ENCODE measurements around the gene FHL5.
"Not testable (repeated sequence)": the region's sequence is repeated elsewhere in the genome, so short reads cannot be mapped to it uniquely, and the experiment has no call there.

FHL5 gene

GRCh38 chr6:96562886-96563285 lies at the start of gene FHL5:
TSS of gene FHL5 (plus strand) at chr6:96563128. CDS start at chr6:96603614, 40,486 bp downstream.
- no peak for DNase-seq

- no peak for DNase-seq
Observed at GRCh38 chr6:96520171-96521115, 42.5 kb upstream of the FHL5 start.

- no peak for DNase-seq
Observed at GRCh38 chr6:96521306-96521643, 41.7 kb upstream of the FHL5 start.

GRCh38 chr6:96521644-96522464 lies 41.1 kb upstream of the FHL5 start, which contains the start of gene UFL1:
TSS of gene UFL1 (plus strand) at chr6:96521806. CDS start at chr6:96521874, 68 bp downstream.
- peak; percentile 47 for DNase-seq

- no peak for DNase-seq
Observed at GRCh38 chr6:96522465-96523009, 40.4 kb upstream of the FHL5 start.

GRCh38 chr6:96528193-96528592 lies 34.7 kb upstream of the FHL5 start:
- DNase-seq = no peak

GRCh38 chr6:96532399-96532798 lies 30.5 kb upstream of the FHL5 start:
- no peak for DNase-seq

GRCh38 chr6:96537726-96538125 lies 25.2 kb upstream of the FHL5 start:
- no peak for DNase-seq

- no peak for DNase-seq
Observed at GRCh38 chr6:96542702-96543101, 20.2 kb upstream of the FHL5 start.

GRCh38 chr6:96545882-96546281 lies 17.0 kb upstream of the FHL5 start:
- no peak for DNase-seq

- DNase-seq = no peak
Observed at GRCh38 chr6:96547654-96548053, 15.3 kb upstream of the FHL5 start.

- no peak for DNase-seq
Observed at GRCh38 chr6:96554558-96554957, 8.4 kb upstream of the FHL5 start.

- not testable (repeated sequence) for DNase-seq
Observed at GRCh38 chr6:96559740-96560139, 3.2 kb upstream of the FHL5 start.

GRCh38 chr6:96563853-96564252 lies 925 bp downstream of the FHL5 start:
- no peak for DNase-seq

- no peak for DNase-seq
Observed at GRCh38 chr6:96570053-96570452, 7.1 kb downstream of the FHL5 start.

- no peak for DNase-seq
Observed at GRCh38 chr6:96571551-96571950, 8.6 kb downstream of the FHL5 start.

GRCh38 chr6:96575359-96575758 lies 12.4 kb downstream of the FHL5 start:
- no peak for DNase-seq

- no peak for DNase-seq
Observed at GRCh38 chr6:96576221-96576620, 13.3 kb downstream of the FHL5 start.

- DNase-seq = no peak
Observed at GRCh38 chr6:96582021-96582420, 19.1 kb downstream of the FHL5 start.

GRCh38 chr6:96582436-96582835 lies 19.5 kb downstream of the FHL5 start:
- DNase-seq = no peak

- no peak for DNase-seq
Observed at GRCh38 chr6:96604420-96604819, 41.5 kb downstream of the FHL5 start.

- DNase-seq = no peak
Observed at GRCh38 chr6:96608074-96608473, 45.1 kb downstream of the FHL5 start.

GRCh38 chr6:96610019-96610418 lies 47.1 kb downstream of the FHL5 start:
- no peak for DNase-seq
